ENCODE data around the gene EYA2. TPM values are rescaled to one million over a fixed set of nuclear protein-coding genes. Genes with fewer than 3 reads are reported as not detected.

EYA2 gene
- polyA plus RNA-seq, 1 donor (not counting 4 experiments of a cell fraction or from before 2014, with no cell fraction given): not detected

- H3K9me1 ChIP-seq (ENCODE audit: control insufficient read depth, extremely low read depth, insufficient read depth, low read length): no peaks in the 10 kb centered on the region
- H3K4me3 ChIP-seq (ENCODE audit: control insufficient read depth in 2 of 3, extremely low read depth in 1 of 3, insufficient read depth in 2 of 3, low read depth in 1 of 3, low read length in 3 of 3): no peak overlapping the region
- H3K27ac ChIP-seq (ENCODE audit: control insufficient read depth, insufficient read depth, low read length): no peak overlapping the region
- H3K4me1 ChIP-seq (ENCODE audit: control insufficient read depth, extremely low read depth, insufficient read depth, low read length): no peaks in the 10 kb centered on the region
- H3K27me3 ChIP-seq (ENCODE audit: control insufficient read depth, extremely low read depth, insufficient read depth, low read length): no peaks in the 10 kb centered on the region
- no peaks in the 10 kb centered on the region for H4K20me1 ChIP-seq (ENCODE audit: control insufficient read depth, extremely low read depth, insufficient read depth, low read length)
- H3K9ac ChIP-seq (ENCODE audit: control insufficient read depth, extremely low read depth, insufficient read depth, low read length): no peak overlapping the region
- no peak for TF ChIP-seq CTCF (optimal IDR thresholded peaks at IDR 0.05 in 1 of 3, IDR thresholded peaks at IDR 0.05 in 1 of 3, conservative IDR thresholded peaks at IDR 0.05 in 1 of 3; ENCODE audit: extremely low read depth in 1 of 3, insufficient read depth in 2 of 3, low read length in 3 of 3)
- DNase-seq (ENCODE audit: low read depth, low spot score) (no peak), FAIRE-seq (no peak)
- dilution Hi-C loops (cut with MboI; ENCODE audit: extremely low pct_ligation_motif_present, low sequenced_read_pairs): no loop called here
- no peak overlapping the region for H3K4me2 ChIP-seq (ENCODE audit: control insufficient read depth, extremely low read depth, insufficient read depth, low read depth, low read length)
- no peaks in the 10 kb centered on the region for H3K36me3 ChIP-seq (ENCODE audit: control insufficient read depth in 2 of 2, extremely low read depth in 1 of 2, insufficient read depth in 2 of 2, low read length in 2 of 2)
- no peaks in the 10 kb centered on the region for H3K79me2 ChIP-seq (ENCODE audit: control insufficient read depth, insufficient read depth, low read length)
- no peaks in the 10 kb centered on the region for H3K9me3 ChIP-seq (ENCODE audit: control insufficient read depth, low read depth, low read length)
- no peak overlapping the region for H2AFZ ChIP-seq (ENCODE audit: control insufficient read depth, low read length)
Measured at GRCh38 chr20:46913329-46914044, 18.8 kb downstream of the EYA2 start.

- no peak for FAIRE-seq
- H3K79me2 ChIP-seq (ENCODE audit: control insufficient read depth, insufficient read depth, low read length): no peaks in the 10 kb centered on the region
- no peak for TF ChIP-seq CTCF (optimal IDR thresholded peaks at IDR 0.05 in 1 of 3, IDR thresholded peaks at IDR 0.05 in 1 of 3, conservative IDR thresholded peaks at IDR 0.05 in 1 of 3; ENCODE audit: extremely low read depth in 1 of 3, insufficient read depth in 2 of 3, low read length in 3 of 3)
- TF ChIP-seq EZH2 (IDR thresholded peaks at IDR 0.05; ENCODE audit: low read length): no peak
- no peaks in the 10 kb centered on the region for H3K27me3 ChIP-seq (ENCODE audit: control insufficient read depth, extremely low read depth, insufficient read depth, low read length)
- H3K4me2 ChIP-seq (ENCODE audit: control insufficient read depth, extremely low read depth, insufficient read depth, low read depth, low read length): no peak overlapping the region
- H3K27ac ChIP-seq (ENCODE audit: control insufficient read depth, insufficient read depth, low read length): no peak overlapping the region
- H3K4me1 ChIP-seq (ENCODE audit: control insufficient read depth, extremely low read depth, insufficient read depth, low read length): no peaks in the 10 kb centered on the region
- H2AFZ ChIP-seq (ENCODE audit: control insufficient read depth, low read length): no peak overlapping the region
- no peaks in the 10 kb centered on the region for H3K9me3 ChIP-seq (ENCODE audit: control insufficient read depth, low read depth, low read length)
- dilution Hi-C loops (cut with MboI; ENCODE audit: extremely low pct_ligation_motif_present, low sequenced_read_pairs): no loop called here
- H3K36me3 ChIP-seq (ENCODE audit: control insufficient read depth in 2 of 2, extremely low read depth in 1 of 2, insufficient read depth in 2 of 2, low read length in 2 of 2): no peaks in the 10 kb centered on the region
- H3K9ac ChIP-seq (ENCODE audit: control insufficient read depth, extremely low read depth, insufficient read depth, low read length): no peak overlapping the region
- no peaks in the 10 kb centered on the region for H4K20me1 ChIP-seq (ENCODE audit: control insufficient read depth, extremely low read depth, insufficient read depth, low read length)
- DNase-seq (ENCODE audit: low read depth, low spot score): no peak
- H3K4me3 ChIP-seq (ENCODE audit: control insufficient read depth in 2 of 3, extremely low read depth in 1 of 3, insufficient read depth in 2 of 3, low read depth in 1 of 3, low read length in 3 of 3): no peak overlapping the region
- H3K9me1 ChIP-seq (ENCODE audit: control insufficient read depth, extremely low read depth, insufficient read depth, low read length): no peaks in the 10 kb centered on the region
Measured at GRCh38 chr20:46914789-46915379, 20.2 kb downstream of the EYA2 start.
